ENCODE data around the gene FOXI3. TPM values are rescaled to one million over a fixed set of nuclear protein-coding genes. Genes with fewer than 3 reads are reported as not detected.

Gene FOXI3
- total and polyA plus RNA-seq, 9 of the 15 experiments (the other 6 are each of a cell fraction or from before 2014, with no cell fraction given) = not detected

- Histone ChIP-seq H3K27me3 (ENCODE audit: control insufficient read depth in 2 of 2, insufficient read depth in 2 of 2, low read length in 2 of 2) (peaks cover 22 to 33% of the 10 kb centered on the region in 2 experiments), H3K4me1 (replicated peaks in 1 of 2; ENCODE audit: control insufficient read depth in 2 of 2, insufficient read depth in 2 of 2, low read length in 2 of 2) (no peaks in the 10 kb centered on the region), H3K9me1 (ENCODE audit: control insufficient read depth, insufficient read depth, low read length) (no peaks in the 10 kb centered on the region), H3K4me3 (no peak overlapping the region), H3K79me2 (ENCODE audit: control insufficient read depth, insufficient read depth, low read length) (no peaks in the 10 kb centered on the region), H3K36me3 (ENCODE audit: control insufficient read depth, insufficient read depth, low read length) (no peaks in the 10 kb centered on the region), H4K20me1 (replicated peaks; ENCODE audit: control insufficient read depth, insufficient read depth, low read length) (no peaks in the 10 kb centered on the region), H3K9me3 (replicated peaks; ENCODE audit: control insufficient read depth, insufficient read depth, low read depth, low read length) (no peaks in the 10 kb centered on the region; the same call in 1 of the 2 replicates), H3K9ac (ENCODE audit: insufficient read depth in 1 of 2, low read depth in 2 of 2, low read length in 2 of 2) (no peak overlapping the region), H3K27ac (ENCODE audit: extremely low read depth, low read depth, low read length) (no peak overlapping the region), H3K4me2 (ENCODE audit: insufficient read depth, low read length) (no peak overlapping the region), H2AFZ (ENCODE audit: low read depth, low read length) (no peak overlapping the region)
- FAIRE-seq (no peak), ATAC-seq (no peak), DNase-seq (ENCODE audit: extremely low read depth in 1 of 4, low spot score in 3 of 4) (no peak)
- BruUV-seq (replicated peaks) = no TSS peak
- CTCF ChIA-PET (ENCODE audit: low intra/inter-chr PET ratio) = interaction anchor here (0.7 kb wide), 1 partner anchor 247 kb away, joined by 3 read pairs; no protein-coding TSS in a partner anchor
- in situ Hi-C loops (cut with MboI) = no loop called here
- POLR2A ChIA-PET = interaction anchor here (0.6 kb wide), 1 partner anchor 474 kb away, joined by 3 read pairs; no protein-coding TSS in a partner anchor
- TF ChIP-seq RAD21 (CRISPR knock-in tag; conservative IDR thresholded peaks at IDR 0.05 in 1 of 2, IDR thresholded peaks at IDR 0.05 in 1 of 2) = peak in 1 of 2 experiments; percentile 54; a peak in 2 of 4 replicates
- TF ChIP-seq, protein P1, sequence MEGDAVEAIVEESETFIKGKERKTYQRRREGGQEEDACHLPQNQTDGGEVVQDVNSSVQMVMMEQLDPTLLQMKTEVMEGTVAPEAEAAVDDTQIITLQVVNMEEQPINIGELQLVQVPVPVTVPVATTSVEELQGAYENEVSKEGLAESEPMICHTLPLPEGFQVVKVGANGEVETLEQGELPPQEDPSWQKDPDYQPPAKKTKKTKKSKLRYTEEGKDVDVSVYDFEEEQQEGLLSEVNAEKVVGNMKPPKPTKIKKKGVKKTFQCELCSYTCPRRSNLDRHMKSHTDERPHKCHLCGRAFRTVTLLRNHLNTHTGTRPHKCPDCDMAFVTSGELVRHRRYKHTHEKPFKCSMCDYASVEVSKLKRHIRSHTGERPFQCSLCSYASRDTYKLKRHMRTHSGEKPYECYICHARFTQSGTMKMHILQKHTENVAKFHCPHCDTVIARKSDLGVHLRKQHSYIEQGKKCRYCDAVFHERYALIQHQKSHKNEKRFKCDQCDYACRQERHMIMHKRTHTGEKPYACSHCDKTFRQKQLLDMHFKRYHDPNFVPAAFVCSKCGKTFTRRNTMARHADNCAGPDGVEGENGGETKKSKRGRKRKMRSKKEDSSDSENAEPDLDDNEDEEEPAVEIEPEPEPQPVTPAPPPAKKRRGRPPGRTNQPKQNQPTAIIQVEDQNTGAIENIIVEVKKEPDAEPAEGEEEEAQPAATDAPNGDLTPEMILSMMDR (IDR thresholded peaks at IDR 0.05 in 2 of 3, conservative IDR thresholded peaks at IDR 0.05 in 1 of 3; ENCODE audit: insufficient read depth in 2 of 3, low read depth in 1 of 3, low read length in 3 of 3) = peak in 2 of 3 experiments; percentile 57; a peak in 3 of 6 replicates
- TF ChIP-seq, protein P2, sequence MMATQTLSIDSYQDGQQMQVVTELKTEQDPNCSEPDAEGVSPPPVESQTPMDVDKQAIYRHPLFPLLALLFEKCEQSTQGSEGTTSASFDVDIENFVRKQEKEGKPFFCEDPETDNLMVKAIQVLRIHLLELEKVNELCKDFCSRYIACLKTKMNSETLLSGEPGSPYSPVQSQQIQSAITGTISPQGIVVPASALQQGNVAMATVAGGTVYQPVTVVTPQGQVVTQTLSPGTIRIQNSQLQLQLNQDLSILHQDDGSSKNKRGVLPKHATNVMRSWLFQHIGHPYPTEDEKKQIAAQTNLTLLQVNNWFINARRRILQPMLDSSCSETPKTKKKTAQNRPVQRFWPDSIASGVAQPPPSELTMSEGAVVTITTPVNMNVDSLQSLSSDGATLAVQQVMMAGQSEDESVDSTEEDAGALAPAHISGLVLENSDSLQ (IDR thresholded peaks at IDR 0.05) = peak; percentile 35; the same call in 1 of the 2 replicates
- no peak for TF ChIP-seq KLF16 (IDR thresholded peaks at IDR 0.05)
- WGBS (ENCODE audit: insufficient coverage, low coverage, missing lambda C conversion rate) = 0% methylated on average over 2 of the region's 2 CpGs
- intact Hi-C loops (cut with micrococcal nuclease) = no loop called here
Measured at GRCh38 chr2:88489181-88489580, 36.7 kb upstream of the FOXI3 start.
